CD14-positive monocyte (primary cell): ENCODE results near the gene LDLRAD4. TPM values are rescaled to one million over a fixed set of nuclear protein-coding genes. Genes with fewer than 3 reads are reported as not detected.
A peak's percentile ranks its signal among the peaks of the same experiment; 100 is the strongest.

Source experiments
- DNase-seq, 3 donors: peaks; one replicate each; pipeline ENCODE4 v3.0.0-alpha.2; 2011 to 2022
- H2AFZ ChIP-seq: 2 replicates; pipeline ENCODE4 v1.6.0; 2012; ENCODE audit warnings: mild to moderate bottlenecking, low read depth, low read length, inconsistent platforms; ENCODE audit not compliant: insufficient read depth, poor library complexity, severe bottlenecking
- H3K27ac ChIP-seq, 2 donors: 1 replicate in 1 of 2; 2 replicates in 1 of 2; pipeline ENCODE4 v1.5.1; 2012 to 2013; ENCODE audit warnings: low read length in 2 of 2, control low read depth in 1 of 2, inconsistent platforms in 1 of 2, low read depth in 1 of 2, mild to moderate bottlenecking in 1 of 2
- H3K27me3 ChIP-seq, 2 donors: one replicate each; pipeline versions ENCODE4 v1.6.0 to v1.6.1; 2011 to 2013; ENCODE audit warnings: low read length in 2 of 2; ENCODE audit not compliant: control insufficient read depth in 2 of 2, insufficient read depth in 2 of 2
- H3K36me3 ChIP-seq, 2 donors: replicated peaks in 1 of 2; 1 replicate in 1 of 2; 2 replicates in 1 of 2; pipeline versions ENCODE4 v1.5.1 to v1.6.1; 2012 to 2013; ENCODE audit warnings: low read length in 2 of 2, control low read depth in 1 of 2, inconsistent platforms in 1 of 2, mild to moderate bottlenecking in 1 of 2; ENCODE audit not compliant: insufficient read depth in 2 of 2, control insufficient read depth in 1 of 2
- H3K4me1 ChIP-seq, 2 donors: 1 replicate in 1 of 2; 2 replicates in 1 of 2; pipeline versions ENCODE4 v1.5.1 to v1.6.1; 2012 to 2013; ENCODE audit warnings: low read length in 2 of 2, control low read depth in 1 of 2, inconsistent platforms in 1 of 2, mild to moderate bottlenecking in 1 of 2, moderate library complexity in 1 of 2; ENCODE audit not compliant: insufficient read depth in 2 of 2, control insufficient read depth in 1 of 2
- H3K4me2 ChIP-seq: replicated peaks from 2 replicates; pipeline ENCODE3; 2012; ENCODE audit warnings: low read length, moderate library complexity, mild to moderate bottlenecking; ENCODE audit not compliant: poor library complexity, severe bottlenecking; ENCODE audit errors: extremely low read depth
- H3K4me3 ChIP-seq, 3 experiments: fragments of 200-600 bp in 1 of 3; sonication (generic) in 1 of 3; replicated peaks in 1 of 3; 1 replicate in 2 of 3; 2 replicates in 1 of 3; pipeline ENCODE4 v1.5.1; 2011 to 2013; ENCODE audit warnings: low read length in 3 of 3, mild to moderate bottlenecking in 3 of 3, control low read depth in 2 of 3, low read depth in 2 of 3, inconsistent platforms in 1 of 3, moderate library complexity in 1 of 3
- H3K79me2 ChIP-seq: 2 replicates; pipeline ENCODE4 v1.6.0; 2012; ENCODE audit warnings: mild to moderate bottlenecking, control low read depth, inconsistent platforms, low read length, moderate library complexity; ENCODE audit not compliant: insufficient read depth
- H3K9ac ChIP-seq: 2 replicates; pipeline ENCODE4 v1.6.0; 2017; ENCODE audit warnings: low read length, mild to moderate bottlenecking; ENCODE audit not compliant: insufficient read depth, poor library complexity, severe bottlenecking
- H3K9me3 ChIP-seq, 2 donors: replicated peaks in 1 of 2; 1 replicate in 1 of 2; 2 replicates in 1 of 2; pipeline versions ENCODE4 v1.5.1 to v1.6.1; 2012 to 2013; ENCODE audit warnings: low read length in 2 of 2, control low read depth in 1 of 2; ENCODE audit not compliant: control insufficient read depth in 1 of 2, insufficient read depth in 1 of 2
- H4K20me1 ChIP-seq: 2 replicates; pipeline ENCODE4 v1.6.0; 2012; ENCODE audit warnings: mild to moderate bottlenecking, low read length, control low read depth, moderate library complexity; ENCODE audit not compliant: insufficient read depth
- H3K27ac Mint-ChIP-seq, 7 donors: one replicate each; pipeline ENCODE4 v1.8.0; 2020; ENCODE audit warnings: mild to moderate bottlenecking in 7 of 7, mixed read lengths in 7 of 7, moderate library complexity in 6 of 7, inconsistent platforms in 2 of 7
- H3K27me3 Mint-ChIP-seq, 3 donors: one replicate each; pipeline ENCODE4 v1.8.0; 2021 to 2022; ENCODE audit warnings: low read depth in 3 of 3, mild to moderate bottlenecking in 3 of 3, mixed read lengths in 3 of 3, moderate library complexity in 3 of 3, inconsistent platforms in 1 of 3
- H3K36me3 Mint-ChIP-seq, 2 donors: one replicate each; pipeline ENCODE4 v1.8.0; 2020; ENCODE audit warnings: mixed read lengths in 2 of 2, inconsistent platforms in 1 of 2, mild to moderate bottlenecking in 1 of 2
- H3K4me1 Mint-ChIP-seq: one replicate; pipeline ENCODE4 v1.8.0; 2020; ENCODE audit warnings: mild to moderate bottlenecking, mixed read lengths
- H3K4me3 Mint-ChIP-seq, 2 donors: one replicate each; pipeline ENCODE4 v1.8.0; 2020; ENCODE audit warnings: mild to moderate bottlenecking in 2 of 2, mixed read lengths in 2 of 2, moderate library complexity in 1 of 2
- H3K9me3 Mint-ChIP-seq, 7 donors: one replicate each; pipeline ENCODE4 v1.8.0; 2020 to 2022; ENCODE audit warnings: mixed read lengths in 7 of 7, mild to moderate bottlenecking in 6 of 7, moderate library complexity in 6 of 7, inconsistent platforms in 2 of 7
- WGBS: methylation state at CpG from one replicate; pipeline ENCODE4 v1.1.5; 2013; ENCODE audit warnings: missing lambda C conversion rate; ENCODE audit not compliant: insufficient coverage; 5-methylcytosine and 5-hydroxymethylcytosine counted together
- intact Hi-C, 2 donors: fragments of 100-400 bp; cut with micrococcal nuclease; formaldehyde crosslinking; loops; one replicate each; pipeline versions ENCODE4 v1.15.0 to v1.15.1; 2023
- polyA plus RNA-seq, 3 donors: library from polyadenylated mRNA; depleted of rRNA in 1 of 3; unstranded in 2 of 3; stranded (reverse) in 1 of 3; fragments of 300-500 nt in 2 of 3; fragments of >200 nt in 1 of 3; fragmentation: Illumina TruSeq in 2 of 3; gene quantifications; 1 replicate in 2 of 3; 2 replicates in 1 of 3; pipeline ENCODE4 v1.2.3, GENCODE V29; 2012 to 2021
- TF ChIP-seq, protein P1 (sequence below): fragments of 200-600 bp; IDR thresholded peaks from one replicate; pipeline ENCODE4 v1.8.0; 2022; ENCODE audit warnings: antibody characterized with exemption, mild to moderate bottlenecking

Gene LDLRAD4
- polyA plus RNA-seq, 3 donors, result 13.5 to 15.4 (median 13.8) TPM

DNA sequence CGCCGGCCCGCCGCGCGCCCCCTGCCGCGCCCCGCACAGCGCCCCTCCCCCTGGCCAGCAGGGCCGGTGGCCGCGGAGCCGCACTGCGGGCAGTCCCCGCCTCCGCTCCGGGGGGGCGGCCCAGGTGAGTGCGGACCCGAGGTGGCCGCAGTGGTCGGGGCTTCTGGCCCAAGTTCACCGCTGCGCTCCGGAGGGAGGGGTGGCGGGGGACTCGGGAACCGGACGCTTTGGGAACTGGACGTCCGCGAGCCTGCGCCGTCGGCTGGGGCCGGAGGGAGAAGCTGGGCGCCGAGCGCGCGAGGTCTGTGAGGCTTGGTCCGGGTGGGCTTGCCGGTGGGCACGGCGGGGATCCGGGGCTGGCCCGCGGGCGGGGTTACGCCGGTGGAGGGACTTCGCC, 591 bp upstream of the LDLRAD4 start:
- H3K9me3 Mint-ChIP-seq, result no peaks in the 10 kb centered on the region
- H3K27me3 Mint-ChIP-seq, result peaks cover 14 to 22% (median 14%) of the 10 kb centered on the region in 3 donors
- Histone ChIP-seq H3K27ac (peak overlapping the region; percentile 5 to 62), H3K36me3 (no peaks in the 10 kb centered on the region), H3K4me1 (peaks cover 60 to 70% of the 10 kb centered on the region in 2 donors), H3K9me3 (no peaks in the 10 kb centered on the region), H3K4me2 (peak overlapping the region; percentile 93), H3K4me3 (peak overlapping the region; percentile 56 to 83 (median 57)), H3K27me3 (peaks cover 0 to 2% of the 10 kb centered on the region in 2 donors), H4K20me1 (no peaks in the 10 kb centered on the region), H3K79me2 (peaks cover 11% of the 10 kb centered on the region), H3K9ac (peak overlapping the region; percentile 68), H2AFZ (peak overlapping the region; percentile 79)
- WGBS, result under 1% methylated on average over 53 of the region's 53 CpGs
- peak overlapping the region; percentile 80 to 81 for H3K4me3 Mint-ChIP-seq
- TF ChIP-seq, protein P1, sequence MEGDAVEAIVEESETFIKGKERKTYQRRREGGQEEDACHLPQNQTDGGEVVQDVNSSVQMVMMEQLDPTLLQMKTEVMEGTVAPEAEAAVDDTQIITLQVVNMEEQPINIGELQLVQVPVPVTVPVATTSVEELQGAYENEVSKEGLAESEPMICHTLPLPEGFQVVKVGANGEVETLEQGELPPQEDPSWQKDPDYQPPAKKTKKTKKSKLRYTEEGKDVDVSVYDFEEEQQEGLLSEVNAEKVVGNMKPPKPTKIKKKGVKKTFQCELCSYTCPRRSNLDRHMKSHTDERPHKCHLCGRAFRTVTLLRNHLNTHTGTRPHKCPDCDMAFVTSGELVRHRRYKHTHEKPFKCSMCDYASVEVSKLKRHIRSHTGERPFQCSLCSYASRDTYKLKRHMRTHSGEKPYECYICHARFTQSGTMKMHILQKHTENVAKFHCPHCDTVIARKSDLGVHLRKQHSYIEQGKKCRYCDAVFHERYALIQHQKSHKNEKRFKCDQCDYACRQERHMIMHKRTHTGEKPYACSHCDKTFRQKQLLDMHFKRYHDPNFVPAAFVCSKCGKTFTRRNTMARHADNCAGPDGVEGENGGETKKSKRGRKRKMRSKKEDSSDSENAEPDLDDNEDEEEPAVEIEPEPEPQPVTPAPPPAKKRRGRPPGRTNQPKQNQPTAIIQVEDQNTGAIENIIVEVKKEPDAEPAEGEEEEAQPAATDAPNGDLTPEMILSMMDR, result no peak
- H3K36me3 Mint-ChIP-seq, result peaks cover 0 to 3% of the 10 kb centered on the region in 2 donors
- peak overlapping the region in 1 of 7 donors; percentile 11 for H3K27ac Mint-ChIP-seq
- DNase-seq, result no peak
- H3K4me1 Mint-ChIP-seq, result peaks cover 69% of the 10 kb centered on the region
- intact Hi-C loops, result loop anchor here (5.0 to 10.0 kb wide), 6 partner anchors 237 to 509 kb away; partner anchors contain the start of genes FAM210A (in 1 of the 2) and RNMT (in 1 of the 2)

- Histone ChIP-seq H3K79me2 (peaks cover 11% of the 10 kb centered on the region), H3K9ac (peak overlapping the region; percentile 68), H3K27ac (peak overlapping the region in 1 of 2 donors; percentile 62), H4K20me1 (peaks cover under 1% of the 10 kb centered on the region), H3K9me3 (no peaks in the 10 kb centered on the region), H2AFZ (peak overlapping the region; percentile 79), H3K4me1 (peaks cover 70 to 80% of the 10 kb centered on the region in 2 donors), H3K36me3 (no peaks in the 10 kb centered on the region), H3K4me3 (peak overlapping the region; percentile 56 to 83 (median 57)), H3K27me3 (peaks cover 0 to 2% of the 10 kb centered on the region in 2 donors), H3K4me2 (peak overlapping the region; percentile 93)
- DNase-seq, result no peak
- intact Hi-C loops, result loop anchor here (5.0 to 10.0 kb wide), 6 partner anchors 236 to 508 kb away; partner anchors contain the start of genes FAM210A (in 1 of the 2) and RNMT (in 1 of the 2)
- H3K36me3 Mint-ChIP-seq, result peaks cover 0 to 3% of the 10 kb centered on the region in 2 donors
- TF ChIP-seq, protein P1, result no peak
- peaks cover 13 to 22% (median 14%) of the 10 kb centered on the region in 3 donors for H3K27me3 Mint-ChIP-seq
- WGBS, result 5% methylated on average over 10 of the region's 15 CpGs
- H3K4me3 Mint-ChIP-seq, result peak overlapping the region; percentile 80 to 90
- H3K9me3 Mint-ChIP-seq, result no peaks in the 10 kb centered on the region
- H3K4me1 Mint-ChIP-seq, result peaks cover 78% of the 10 kb centered on the region
- peak overlapping the region in 3 of 7 donors; percentile 2 to 74 (median 73) for H3K27ac Mint-ChIP-seq
These were observed 437 bp downstream of the LDLRAD4 start for GRCh38 chr18:13218997-13219396.
